Measurements from ENCODE around the gene CYGB. TPM values are rescaled to one million over a fixed set of nuclear protein-coding genes. Genes with fewer than 3 reads are reported as not detected.
A peak's percentile ranks its signal among the peaks of the same experiment; 100 is the strongest.

The CYGB gene
- total RNA-seq, 1 donor from 2014 or later = 0.46 TPM

DNA sequence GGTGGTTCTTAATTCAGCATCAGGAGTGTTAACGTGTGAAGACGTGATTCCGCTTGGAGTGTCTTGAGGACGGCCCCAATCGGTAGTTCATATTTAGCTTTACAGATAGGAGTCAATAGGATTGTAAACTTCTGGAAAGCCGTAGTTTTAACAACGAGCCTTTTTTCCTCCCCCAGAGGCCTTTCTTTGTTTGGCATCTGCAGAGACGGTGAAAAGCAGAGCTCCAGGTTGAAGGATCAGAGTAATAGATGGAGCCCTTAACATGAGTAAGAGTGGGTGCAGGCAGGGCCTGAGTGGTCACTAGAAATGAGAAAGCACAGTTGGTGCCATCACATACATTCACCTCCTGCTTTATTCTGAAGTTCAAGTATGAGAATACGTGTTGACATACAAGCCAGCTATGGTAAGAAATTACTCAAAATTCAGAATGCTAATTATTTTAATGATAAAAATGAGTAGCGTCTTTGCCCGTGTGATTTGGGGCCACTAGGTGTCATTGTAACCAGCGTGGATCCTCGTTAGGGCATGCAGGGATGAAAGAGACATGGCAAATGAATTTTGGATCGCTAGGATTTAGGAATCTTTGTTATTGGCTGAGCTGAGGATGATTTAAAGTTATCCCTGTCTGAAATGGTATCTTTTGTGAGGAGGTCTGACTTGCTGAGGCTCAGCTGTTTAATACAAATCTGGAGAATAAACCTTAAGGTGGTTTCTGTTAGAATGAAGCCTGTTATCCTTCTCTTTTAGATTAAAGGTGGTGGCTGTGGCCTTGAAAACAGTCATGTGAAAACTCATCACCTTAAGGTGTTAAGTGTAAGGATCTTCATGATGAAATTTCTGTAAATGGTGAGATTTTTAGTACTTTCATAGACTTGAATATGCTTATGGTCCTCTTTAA, 20.9 kb upstream of the CYGB start:
- no peaks in the 10 kb centered on the region for H3K27me3 Mint-ChIP-seq
- no peaks in the 10 kb centered on the region for H3K9me3 Mint-ChIP-seq (ENCODE audit: low read depth)
- TF ChIP-seq, protein P1, sequence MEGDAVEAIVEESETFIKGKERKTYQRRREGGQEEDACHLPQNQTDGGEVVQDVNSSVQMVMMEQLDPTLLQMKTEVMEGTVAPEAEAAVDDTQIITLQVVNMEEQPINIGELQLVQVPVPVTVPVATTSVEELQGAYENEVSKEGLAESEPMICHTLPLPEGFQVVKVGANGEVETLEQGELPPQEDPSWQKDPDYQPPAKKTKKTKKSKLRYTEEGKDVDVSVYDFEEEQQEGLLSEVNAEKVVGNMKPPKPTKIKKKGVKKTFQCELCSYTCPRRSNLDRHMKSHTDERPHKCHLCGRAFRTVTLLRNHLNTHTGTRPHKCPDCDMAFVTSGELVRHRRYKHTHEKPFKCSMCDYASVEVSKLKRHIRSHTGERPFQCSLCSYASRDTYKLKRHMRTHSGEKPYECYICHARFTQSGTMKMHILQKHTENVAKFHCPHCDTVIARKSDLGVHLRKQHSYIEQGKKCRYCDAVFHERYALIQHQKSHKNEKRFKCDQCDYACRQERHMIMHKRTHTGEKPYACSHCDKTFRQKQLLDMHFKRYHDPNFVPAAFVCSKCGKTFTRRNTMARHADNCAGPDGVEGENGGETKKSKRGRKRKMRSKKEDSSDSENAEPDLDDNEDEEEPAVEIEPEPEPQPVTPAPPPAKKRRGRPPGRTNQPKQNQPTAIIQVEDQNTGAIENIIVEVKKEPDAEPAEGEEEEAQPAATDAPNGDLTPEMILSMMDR (IDR thresholded peaks at IDR 0.05; ENCODE audit: unreplicated experiment) = peak; percentile 51
- DNase-seq (ENCODE audit: low spot score, unreplicated experiment) = no peak
- peak overlapping the region; percentile 98 for H3K4me3 Mint-ChIP-seq (ENCODE audit: low read depth)
- H3K27ac Mint-ChIP-seq = peak overlapping the region; percentile 98
- peaks cover 16% of the 10 kb centered on the region for H3K36me3 Mint-ChIP-seq (ENCODE audit: insufficient read depth)
- peaks cover 24% of the 10 kb centered on the region for H3K4me1 Mint-ChIP-seq (ENCODE audit: low read depth)

DNA sequence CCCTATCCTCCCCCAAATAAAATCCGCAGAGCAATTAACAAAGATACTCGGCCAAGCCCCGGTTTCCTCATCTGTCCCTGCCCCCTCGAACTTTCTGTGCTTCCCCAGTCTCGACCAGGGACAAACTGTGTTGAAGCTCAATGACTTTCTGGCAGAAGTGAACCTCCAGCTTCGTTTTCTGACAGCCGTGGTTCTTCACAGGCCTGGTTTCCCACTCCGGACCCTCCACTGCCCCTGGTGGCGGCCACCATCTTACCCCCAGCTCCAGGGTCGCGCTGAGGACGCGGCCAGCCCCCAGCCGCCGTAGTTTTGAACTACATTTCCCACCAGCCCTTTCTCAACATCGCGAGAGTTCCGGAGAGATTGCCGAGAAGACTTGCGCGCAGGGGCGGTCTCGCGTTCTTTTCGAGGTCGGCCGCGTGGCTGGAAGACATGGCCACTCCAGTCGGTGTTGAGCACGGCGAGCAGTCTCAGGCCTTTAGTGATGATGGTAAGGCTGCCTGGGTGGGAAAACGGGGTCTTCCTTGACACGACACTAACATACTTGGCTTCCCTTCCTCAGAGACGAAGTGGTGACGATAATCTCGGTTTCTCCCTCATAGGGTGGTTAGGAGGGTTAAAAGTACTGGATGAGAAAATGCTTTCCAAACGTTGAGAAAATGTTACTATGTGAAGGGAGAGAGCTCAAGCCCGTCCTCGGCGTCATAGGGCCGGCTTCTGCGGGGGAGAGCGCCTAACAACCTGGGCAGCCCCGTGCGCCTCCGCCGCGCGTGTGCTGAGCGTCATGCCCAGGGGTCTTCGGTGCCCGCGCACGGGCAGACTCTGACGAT, 20.1 kb upstream of the CYGB start:
- Mint-ChIP-seq H3K27me3 (no peaks in the 10 kb centered on the region), H3K27ac (peak overlapping the region; percentile 98), H3K4me1 (ENCODE audit: low read depth) (peaks cover 24% of the 10 kb centered on the region), H3K9me3 (ENCODE audit: low read depth) (no peaks in the 10 kb centered on the region), H3K36me3 (ENCODE audit: insufficient read depth) (peaks cover 12% of the 10 kb centered on the region), H3K4me3 (ENCODE audit: low read depth) (peak overlapping the region; percentile 98)
- DNase-seq (ENCODE audit: low spot score, unreplicated experiment) = peak; percentile 95
- TF ChIP-seq, protein P1 (IDR thresholded peaks at IDR 0.05; ENCODE audit: unreplicated experiment) = peak; percentile 77

DNA sequence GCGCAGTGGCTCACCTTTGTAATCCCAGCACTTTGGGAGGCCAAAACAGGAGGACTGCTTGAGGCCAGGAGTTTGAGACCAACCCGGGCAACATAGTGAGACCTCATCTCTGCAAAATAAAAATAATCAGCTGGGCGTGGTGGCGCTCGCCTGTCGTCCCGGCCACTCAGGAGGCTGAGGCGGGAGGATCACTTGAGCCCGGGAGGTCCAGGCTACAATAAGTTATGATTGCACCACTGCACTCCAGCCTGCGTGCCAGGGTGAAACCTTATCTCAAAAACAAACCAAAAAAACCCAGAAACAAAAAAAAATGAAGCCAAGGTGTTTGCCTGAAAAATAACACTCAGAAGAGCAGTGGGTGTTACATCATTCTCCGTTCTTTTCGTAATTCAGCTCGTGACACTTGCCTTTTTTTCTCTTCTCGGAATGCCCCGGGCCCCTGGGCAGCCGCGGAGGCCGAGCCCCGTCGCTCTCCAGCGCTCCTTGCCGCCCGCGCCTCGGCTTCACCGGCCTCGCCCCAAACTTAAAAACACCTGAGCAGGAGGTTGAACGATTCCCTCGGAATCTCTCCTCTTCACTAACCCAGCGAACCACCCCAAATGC, 19.4 kb upstream of the CYGB start:
- no peak for DNase-seq (ENCODE audit: low spot score, unreplicated experiment)
- no peaks in the 10 kb centered on the region for H3K27me3 Mint-ChIP-seq
- peak overlapping the region; percentile 98 for H3K27ac Mint-ChIP-seq
- H3K36me3 Mint-ChIP-seq (ENCODE audit: insufficient read depth) = peaks cover 10% of the 10 kb centered on the region
- TF ChIP-seq, protein P1 (IDR thresholded peaks at IDR 0.05; ENCODE audit: unreplicated experiment) = no peak
- H3K4me3 Mint-ChIP-seq (ENCODE audit: low read depth) = peak overlapping the region; percentile 98
- peaks cover 24% of the 10 kb centered on the region for H3K4me1 Mint-ChIP-seq (ENCODE audit: low read depth)
- no peaks in the 10 kb centered on the region for H3K9me3 Mint-ChIP-seq (ENCODE audit: low read depth)

DNA sequence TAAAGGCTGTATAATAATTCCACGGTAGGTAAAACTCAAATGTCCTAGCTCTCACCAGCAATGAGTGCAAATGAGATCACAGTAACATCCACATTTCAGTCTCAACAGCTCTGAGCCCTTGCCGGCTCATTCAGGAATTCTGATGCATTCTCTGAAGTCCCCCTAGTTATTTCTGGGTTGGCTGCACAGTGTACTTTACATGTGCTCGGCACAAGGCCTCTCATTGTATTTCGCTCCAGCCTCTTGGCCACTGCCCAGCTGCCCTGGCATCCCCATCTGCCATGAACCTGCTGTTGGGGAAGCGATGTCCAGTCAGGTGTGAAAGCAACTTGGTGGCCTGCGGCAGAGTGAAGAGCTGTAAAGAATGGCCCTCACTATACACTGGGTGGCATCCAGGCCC, 16.6 kb upstream of the CYGB start:
- no peak overlapping the region for H3K4me3 Mint-ChIP-seq (ENCODE audit: low read depth)
- H3K9me3 Mint-ChIP-seq (ENCODE audit: low read depth) = no peaks in the 10 kb centered on the region
- no peak for DNase-seq (ENCODE audit: low spot score, unreplicated experiment)
- peaks cover 2% of the 10 kb centered on the region for H3K36me3 Mint-ChIP-seq (ENCODE audit: insufficient read depth)
- H3K4me1 Mint-ChIP-seq (ENCODE audit: low read depth) = peaks cover 20% of the 10 kb centered on the region
- TF ChIP-seq, protein P1 (IDR thresholded peaks at IDR 0.05; ENCODE audit: unreplicated experiment) = no peak
- no peaks in the 10 kb centered on the region for H3K27me3 Mint-ChIP-seq
- no peak overlapping the region for H3K27ac Mint-ChIP-seq

Data from progenitor cell of endocrine pancreas (in vitro differentiated cells).